ENCODE results near the gene THBD. TPM values are rescaled to one million over a fixed set of nuclear protein-coding genes. Genes with fewer than 3 reads are reported as not detected.

The THBD gene
- polyA plus RNA-seq, result 5.7 TPM
- long read RNA-seq, donor 1, full-length matches to known transcripts, result 6 of 6 reads
- long read RNA-seq, donor 1, partial matches to known transcripts, result 0 of 6 reads
- long read RNA-seq, donor 1, other reads (novel, unspliced or antisense), result 0 of 6 reads
- long read RNA-seq, donor 2, full-length matches to known transcripts, result 13 of 13 reads
- long read RNA-seq, donor 2, partial matches to known transcripts, result 0 of 13 reads
- long read RNA-seq, donor 2, other reads (novel, unspliced or antisense), result 0 of 13 reads
- long read RNA-seq, donor 3, full-length matches to known transcripts, result 5 of 5 reads
- long read RNA-seq, donor 3, partial matches to known transcripts, result 0 of 5 reads
- long read RNA-seq, donor 3, other reads (novel, unspliced or antisense), result 0 of 5 reads
- long read RNA-seq, donor 4, full-length matches to known transcripts, result 1 of 1 reads
- long read RNA-seq, donor 4, partial matches to known transcripts, result 0 of 1 reads
- long read RNA-seq, donor 4, other reads (novel, unspliced or antisense), result 0 of 1 reads
- long read RNA-seq, donor 5, full-length matches to known transcripts, result 6 of 6 reads
- long read RNA-seq, donor 5, partial matches to known transcripts, result 0 of 6 reads
- long read RNA-seq, donor 5, other reads (novel, unspliced or antisense), result 0 of 6 reads
- long read RNA-seq, donor 6, full-length matches to known transcripts, result 5 of 5 reads
- long read RNA-seq, donor 6, partial matches to known transcripts, result 0 of 5 reads
- long read RNA-seq, donor 6, other reads (novel, unspliced or antisense), result 0 of 5 reads
- long read RNA-seq, donor 7, full-length matches to known transcripts, result 6 of 6 reads
- long read RNA-seq, donor 7, partial matches to known transcripts, result 0 of 6 reads
- long read RNA-seq, donor 7, other reads (novel, unspliced or antisense), result 0 of 6 reads
- long read RNA-seq, donor 8, full-length matches to known transcripts, result 2 of 2 reads
- long read RNA-seq, donor 8, partial matches to known transcripts, result 0 of 2 reads
- long read RNA-seq, donor 8, other reads (novel, unspliced or antisense), result 0 of 2 reads
- long read RNA-seq, donor 9, full-length matches to known transcripts, result 2 of 2 reads
- long read RNA-seq, donor 9, partial matches to known transcripts, result 0 of 2 reads
- long read RNA-seq, donor 9, other reads (novel, unspliced or antisense), result 0 of 2 reads
- long read RNA-seq, donor 10, full-length matches to known transcripts, result 3 of 3 reads
- long read RNA-seq, donor 10, partial matches to known transcripts, result 0 of 3 reads
- long read RNA-seq, donor 10, other reads (novel, unspliced or antisense), result 0 of 3 reads
- long read RNA-seq, donor 11, full-length matches to known transcripts, result 4 of 4 reads
- long read RNA-seq, donor 11, partial matches to known transcripts, result 0 of 4 reads
- long read RNA-seq, donor 11, other reads (novel, unspliced or antisense), result 0 of 4 reads

GRCh38 chr20:23049201-23050075, at the start of gene THBD:
THBD (minus strand) TSS chr20:23049672; CDS start chr20:23049504, 168 bp downstream.
- Histone ChIP-seq H3K4me1 (ENCODE audit: control insufficient read depth, insufficient read depth, low read length) (peaks cover 4% of the 10 kb centered on the region), H3K4me3 (ENCODE audit: low read length) (peak within 1 kb of the TSS; percentile 35), H3K27me3 (ENCODE audit: control insufficient read depth, insufficient read depth, low read length) (peaks cover 79% of the 10 kb centered on the region)

GRCh38 chr20:23097636-23098580, 48.4 kb upstream of the THBD start:
- peaks cover 6% of the 10 kb centered on the region for H3K27me3 ChIP-seq (ENCODE audit: control insufficient read depth, insufficient read depth, low read length)
- no peaks in the 10 kb centered on the region for H3K36me3 ChIP-seq (ENCODE audit: control insufficient read depth, insufficient read depth, low read length)
- no peak overlapping the region for H3K4me3 ChIP-seq (ENCODE audit: low read length)
- H3K9me3 ChIP-seq (ENCODE audit: control insufficient read depth, low read depth, low read length), result no peaks in the 10 kb centered on the region
- H3K27ac ChIP-seq (ENCODE audit: low read length), result no peak overlapping the region
- 100% methylated on average over 4 of the region's 16 CpGs for WGBS (ENCODE audit: insufficient coverage, low lambda C conversion rate)
- no peaks in the 10 kb centered on the region for H3K4me1 ChIP-seq (ENCODE audit: control insufficient read depth, insufficient read depth, low read length)
- DNase-seq, result no peak

More at GRCh38 chr20:23049201-23050075, at the start of gene THBD:
- no CpG with 5 or more reads among the region's 79 CpGs for WGBS (ENCODE audit: insufficient coverage, low lambda C conversion rate)
- Histone ChIP-seq H3K9me3 (ENCODE audit: control insufficient read depth, low read depth, low read length) (no peaks in the 10 kb centered on the region), H3K27ac (ENCODE audit: low read length) (no peak within 1 kb of the TSS), H3K36me3 (ENCODE audit: control insufficient read depth, insufficient read depth, low read length) (no peaks in the 10 kb centered on the region)
- DNase-seq, result peak in 1 of 2 donors; percentile 63

DNA sequence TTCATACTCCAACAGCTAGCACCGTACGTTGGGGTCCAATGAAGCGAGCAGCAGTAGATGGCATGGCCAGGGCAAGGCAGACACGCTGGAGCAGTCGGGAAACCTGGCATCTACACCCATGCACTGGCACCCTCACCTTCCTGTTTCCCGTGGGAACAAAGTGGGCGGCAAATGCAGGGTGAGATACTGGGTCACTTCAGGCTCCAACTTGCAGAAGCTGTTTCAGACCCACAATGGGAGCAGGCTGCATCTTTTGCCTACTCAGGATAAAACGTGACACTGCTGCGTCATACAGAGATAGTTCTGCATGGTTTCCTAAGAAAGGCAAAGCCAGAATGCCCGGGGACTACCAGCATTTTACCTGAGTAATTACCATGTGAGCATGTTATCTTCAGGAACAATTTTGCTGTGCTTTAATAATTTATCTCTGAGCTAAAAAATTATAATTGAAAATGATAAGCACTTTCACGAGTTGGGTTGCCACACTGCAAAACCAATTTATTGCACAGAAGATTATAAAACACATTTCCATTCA, 47.6 kb upstream of the THBD start:
- no peaks in the 10 kb centered on the region for H3K4me1 ChIP-seq (ENCODE audit: control insufficient read depth, insufficient read depth, low read length)
- H3K4me3 ChIP-seq (ENCODE audit: low read length), result no peak overlapping the region
- WGBS (ENCODE audit: insufficient coverage, low lambda C conversion rate), result 80% methylated on average over 1 of the region's 11 CpGs
- no peaks in the 10 kb centered on the region for H3K9me3 ChIP-seq (ENCODE audit: control insufficient read depth, low read depth, low read length)
- no peak overlapping the region for H3K27ac ChIP-seq (ENCODE audit: low read length)
- no peaks in the 10 kb centered on the region for H3K36me3 ChIP-seq (ENCODE audit: control insufficient read depth, insufficient read depth, low read length)
- H3K27me3 ChIP-seq (ENCODE audit: control insufficient read depth, insufficient read depth, low read length), result peaks cover 11% of the 10 kb centered on the region
- no peak for DNase-seq

DNA sequence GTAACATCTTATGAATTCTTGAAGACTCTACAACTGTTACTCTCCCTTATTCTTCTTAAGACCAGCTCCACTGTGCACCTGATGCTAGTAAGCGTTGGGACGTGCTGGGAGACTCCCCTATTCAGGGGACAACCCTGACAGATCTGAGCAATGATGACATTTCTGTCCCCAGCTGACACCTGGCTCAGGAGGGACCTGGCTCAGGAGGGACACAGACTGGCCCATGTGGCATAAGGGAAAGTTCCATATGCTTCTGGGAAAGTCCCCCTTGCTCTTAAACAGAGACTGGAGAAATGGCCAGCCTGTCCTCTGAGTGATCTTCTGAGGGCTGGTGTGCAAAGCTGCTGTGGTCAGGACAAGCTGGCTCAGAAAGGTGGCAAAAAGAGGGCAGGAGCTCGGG, 46.6 kb upstream of the THBD start:
- H3K27ac ChIP-seq (ENCODE audit: low read length), result no peak overlapping the region
- no CpG with 5 or more reads among the region's 3 CpGs for WGBS (ENCODE audit: insufficient coverage, low lambda C conversion rate)
- peaks cover 14% of the 10 kb centered on the region for H3K27me3 ChIP-seq (ENCODE audit: control insufficient read depth, insufficient read depth, low read length)
- H3K9me3 ChIP-seq (ENCODE audit: control insufficient read depth, low read depth, low read length), result no peaks in the 10 kb centered on the region
- H3K36me3 ChIP-seq (ENCODE audit: control insufficient read depth, insufficient read depth, low read length), result no peaks in the 10 kb centered on the region
- no peaks in the 10 kb centered on the region for H3K4me1 ChIP-seq (ENCODE audit: control insufficient read depth, insufficient read depth, low read length)
- H3K4me3 ChIP-seq (ENCODE audit: low read length), result no peak overlapping the region
- no peak for DNase-seq

GRCh38 chr20:23095499-23095898, 46.0 kb upstream of the THBD start:
- H3K9me3 ChIP-seq (ENCODE audit: control insufficient read depth, low read depth, low read length), result no peaks in the 10 kb centered on the region
- no peak for DNase-seq
- H3K4me3 ChIP-seq (ENCODE audit: low read length), result no peak overlapping the region
- H3K36me3 ChIP-seq (ENCODE audit: control insufficient read depth, insufficient read depth, low read length), result no peaks in the 10 kb centered on the region
- H3K4me1 ChIP-seq (ENCODE audit: control insufficient read depth, insufficient read depth, low read length), result no peaks in the 10 kb centered on the region
- H3K27ac ChIP-seq (ENCODE audit: low read length), result no peak overlapping the region
- H3K27me3 ChIP-seq (ENCODE audit: control insufficient read depth, insufficient read depth, low read length), result peaks cover 14% of the 10 kb centered on the region
- WGBS (ENCODE audit: insufficient coverage, low lambda C conversion rate), result no CpG with 5 or more reads among the region's 3 CpGs

DNA sequence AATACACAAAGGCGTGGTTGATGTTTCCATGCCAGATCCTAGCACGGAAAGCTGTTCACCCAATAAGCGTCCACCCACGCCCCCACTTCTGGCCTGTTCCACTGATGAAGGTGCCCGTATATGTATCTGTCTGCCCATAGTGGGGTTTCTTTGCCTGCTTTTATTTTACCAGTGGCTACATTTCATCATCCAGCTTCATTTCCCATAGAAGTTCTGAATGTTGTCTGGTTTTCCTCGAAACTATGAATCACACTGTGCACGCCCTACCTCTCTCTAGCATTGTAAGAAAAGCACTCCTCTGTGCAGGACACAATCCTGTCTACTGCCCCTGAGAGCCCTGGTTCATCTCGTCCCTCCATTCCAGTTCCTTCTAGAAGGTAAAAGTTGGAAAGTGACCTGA, 45.5 kb upstream of the THBD start:
- H3K27me3 ChIP-seq (ENCODE audit: control insufficient read depth, insufficient read depth, low read length), result peaks cover 14% of the 10 kb centered on the region
- no peaks in the 10 kb centered on the region for H3K4me1 ChIP-seq (ENCODE audit: control insufficient read depth, insufficient read depth, low read length)
- no peak overlapping the region for H3K27ac ChIP-seq (ENCODE audit: low read length)
- no CpG with 5 or more reads among the region's 8 CpGs for WGBS (ENCODE audit: insufficient coverage, low lambda C conversion rate)
- no peaks in the 10 kb centered on the region for H3K36me3 ChIP-seq (ENCODE audit: control insufficient read depth, insufficient read depth, low read length)
- DNase-seq, result no peak
- H3K9me3 ChIP-seq (ENCODE audit: control insufficient read depth, low read depth, low read length), result no peaks in the 10 kb centered on the region
- no peak overlapping the region for H3K4me3 ChIP-seq (ENCODE audit: low read length)

- Histone ChIP-seq H3K27me3 (ENCODE audit: control insufficient read depth, insufficient read depth, low read length) (peaks cover 14% of the 10 kb centered on the region), H3K9me3 (ENCODE audit: control insufficient read depth, low read depth, low read length) (no peaks in the 10 kb centered on the region), H3K27ac (ENCODE audit: low read length) (no peak overlapping the region), H3K36me3 (ENCODE audit: control insufficient read depth, insufficient read depth, low read length) (no peaks in the 10 kb centered on the region), H3K4me1 (ENCODE audit: control insufficient read depth, insufficient read depth, low read length) (no peaks in the 10 kb centered on the region), H3K4me3 (ENCODE audit: low read length) (no peak overlapping the region)
- no CpG with 5 or more reads among the region's 13 CpGs for WGBS (ENCODE audit: insufficient coverage, low lambda C conversion rate)
- no peak for DNase-seq
Observed at GRCh38 chr20:23094213-23094896, 44.9 kb upstream of the THBD start.

- H3K36me3 ChIP-seq (ENCODE audit: control insufficient read depth, insufficient read depth, low read length), result no peaks in the 10 kb centered on the region
- H3K9me3 ChIP-seq (ENCODE audit: control insufficient read depth, low read depth, low read length), result no peaks in the 10 kb centered on the region
- no peak overlapping the region for H3K27ac ChIP-seq (ENCODE audit: low read length)
- peaks cover 14% of the 10 kb centered on the region for H3K27me3 ChIP-seq (ENCODE audit: control insufficient read depth, insufficient read depth, low read length)
- WGBS (ENCODE audit: insufficient coverage, low lambda C conversion rate), result no CpG with 5 or more reads among the region's 3 CpGs
- H3K4me1 ChIP-seq (ENCODE audit: control insufficient read depth, insufficient read depth, low read length), result no peaks in the 10 kb centered on the region
- H3K4me3 ChIP-seq (ENCODE audit: low read length), result no peak overlapping the region
- DNase-seq, result no peak
Observed at GRCh38 chr20:23093613-23094012, 44.1 kb upstream of the THBD start.
